ENCODE data around the gene CREM.

GRCh38 chr10:35234073-35234472 is 107.4 kb downstream of the CREM start:
- TF ChIP-seq, protein P1, sequence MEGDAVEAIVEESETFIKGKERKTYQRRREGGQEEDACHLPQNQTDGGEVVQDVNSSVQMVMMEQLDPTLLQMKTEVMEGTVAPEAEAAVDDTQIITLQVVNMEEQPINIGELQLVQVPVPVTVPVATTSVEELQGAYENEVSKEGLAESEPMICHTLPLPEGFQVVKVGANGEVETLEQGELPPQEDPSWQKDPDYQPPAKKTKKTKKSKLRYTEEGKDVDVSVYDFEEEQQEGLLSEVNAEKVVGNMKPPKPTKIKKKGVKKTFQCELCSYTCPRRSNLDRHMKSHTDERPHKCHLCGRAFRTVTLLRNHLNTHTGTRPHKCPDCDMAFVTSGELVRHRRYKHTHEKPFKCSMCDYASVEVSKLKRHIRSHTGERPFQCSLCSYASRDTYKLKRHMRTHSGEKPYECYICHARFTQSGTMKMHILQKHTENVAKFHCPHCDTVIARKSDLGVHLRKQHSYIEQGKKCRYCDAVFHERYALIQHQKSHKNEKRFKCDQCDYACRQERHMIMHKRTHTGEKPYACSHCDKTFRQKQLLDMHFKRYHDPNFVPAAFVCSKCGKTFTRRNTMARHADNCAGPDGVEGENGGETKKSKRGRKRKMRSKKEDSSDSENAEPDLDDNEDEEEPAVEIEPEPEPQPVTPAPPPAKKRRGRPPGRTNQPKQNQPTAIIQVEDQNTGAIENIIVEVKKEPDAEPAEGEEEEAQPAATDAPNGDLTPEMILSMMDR (conservative IDR thresholded peaks at IDR 0.05; ENCODE audit: low read depth in 2 of 2), result no peak
- no peak for TF ChIP-seq EZH2 (IDR thresholded peaks at IDR 0.05; ENCODE audit: low read depth, unreplicated experiment)
- no peak for TF ChIP-seq ETS1 (IDR thresholded peaks at IDR 0.05)
- no peak for TF ChIP-seq EZH2phosphoT487 (IDR thresholded peaks at IDR 0.05; ENCODE audit: unreplicated experiment)
- no peak for TF ChIP-seq POLR2AphosphoS5 (IDR thresholded peaks at IDR 0.05; ENCODE audit: low read depth)
- no peak for TF ChIP-seq REST (IDR thresholded peaks at IDR 0.05; ENCODE audit: unreplicated experiment)
- TF ChIP-seq CREB1 (CRISPR knock-in tag; IDR thresholded peaks at IDR 0.05; ENCODE audit: low read depth), result no peak
- no peak for TF ChIP-seq ZNF331 (CRISPR knock-in tag; IDR thresholded peaks at IDR 0.05; ENCODE audit: low read depth)
- no peak for TF ChIP-seq STAT1 (IDR thresholded peaks at IDR 0.05; ENCODE audit: unreplicated experiment)
- TF ChIP-seq ZNF114 (CRISPR knock-in tag; IDR thresholded peaks at IDR 0.05), result no peak
- no peak for TF ChIP-seq NANOG (IDR thresholded peaks at IDR 0.05; ENCODE audit: borderline replicate concordance)
- no peak for TF ChIP-seq JUNB (IDR thresholded peaks at IDR 0.05; ENCODE audit: unreplicated experiment)
- no peak for TF ChIP-seq ZNF462 (CRISPR knock-in tag; IDR thresholded peaks at IDR 0.05)

Data from GM23338 (cell line).